Renal pelvis (tissue), 4 donors: ENCODE results near the gene ADARB2. TPM values are rescaled to one million over a fixed set of nuclear protein-coding genes. Genes with fewer than 3 reads are reported as not detected.

ENCODE experiments used
- DNase-seq: peaks from one replicate; pipeline ENCODE4 v3.0.0-alpha.2; 2013
- polyA plus RNA-seq, 3 donors: library from polyadenylated mRNA; unstranded; fragments of 120-200 nt; gene quantifications; one replicate each; pipeline ENCODE4 v1.2.1, GENCODE V29; 2013; ENCODE audit not compliant: insufficient read length in 3 of 3

The ADARB2 gene
- polyA plus RNA-seq, 3 donors, result 0.62 to 3.0 (median 1.1) TPM

DNA sequence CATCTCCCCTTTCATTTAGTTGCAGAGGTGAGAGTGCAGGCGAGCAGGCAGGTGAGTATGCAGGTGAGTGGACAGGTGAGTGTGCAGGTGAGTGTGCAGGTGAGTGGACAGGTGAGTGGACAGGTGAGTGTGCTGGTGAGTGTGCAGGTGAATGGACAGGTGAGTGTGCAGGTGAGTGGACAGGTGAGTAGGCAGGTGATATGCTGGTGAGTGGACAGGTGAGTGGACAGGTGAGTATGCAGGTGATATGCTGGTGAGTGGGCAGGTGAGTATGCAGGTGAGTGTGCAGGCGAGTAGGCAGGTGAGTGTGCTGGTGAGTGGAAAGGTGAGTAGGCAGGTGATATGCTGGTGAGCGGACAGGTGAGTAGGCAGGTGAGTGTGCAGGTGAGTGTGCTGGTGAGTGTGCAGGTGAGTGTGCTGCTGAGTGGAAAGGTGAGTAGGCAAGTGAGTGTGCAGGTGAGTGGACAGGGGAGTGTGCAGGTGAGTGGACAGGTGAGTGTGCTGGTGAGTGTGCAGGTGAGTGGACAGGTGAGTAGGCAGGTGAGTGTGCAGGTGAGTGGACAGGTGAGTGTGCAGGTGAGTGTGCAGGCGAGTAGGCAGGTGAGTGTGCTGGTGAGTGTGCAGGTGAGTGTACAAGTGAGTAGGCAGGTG is 165.6 kb downstream of the ADARB2 start:
- no peak for DNase-seq

DNA sequence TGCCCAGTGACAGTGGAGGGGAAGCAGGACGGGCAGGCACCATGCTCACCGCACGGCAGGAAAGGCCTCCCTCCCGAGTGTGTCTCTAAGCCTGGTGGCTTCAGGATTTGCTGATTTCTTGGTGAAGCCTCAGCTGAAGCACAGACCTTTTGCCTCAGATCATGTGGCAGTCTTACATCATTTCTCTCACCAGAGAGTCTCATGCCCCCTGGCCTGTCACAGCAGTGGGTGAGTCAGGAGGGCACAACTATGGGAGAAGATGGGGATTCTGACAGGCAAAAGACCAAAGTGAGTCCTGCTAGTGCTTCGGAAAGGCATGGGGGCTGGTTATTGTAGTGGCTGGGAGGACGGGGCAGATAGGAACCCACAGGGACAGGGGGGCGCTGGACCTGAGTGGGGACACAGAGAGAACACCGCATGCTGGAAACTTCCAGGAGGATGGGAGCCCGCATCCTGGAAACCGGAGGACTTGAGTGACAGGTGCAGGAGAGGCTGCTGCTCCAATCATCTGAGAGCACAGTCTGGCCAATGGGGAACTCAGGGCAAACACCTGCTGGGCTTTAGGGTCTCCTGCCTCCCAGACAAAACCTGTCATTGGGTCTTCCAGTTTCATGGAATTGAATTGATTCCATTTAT is 166.8 kb downstream of the ADARB2 start:
- DNase-seq, result no peak

DNA sequence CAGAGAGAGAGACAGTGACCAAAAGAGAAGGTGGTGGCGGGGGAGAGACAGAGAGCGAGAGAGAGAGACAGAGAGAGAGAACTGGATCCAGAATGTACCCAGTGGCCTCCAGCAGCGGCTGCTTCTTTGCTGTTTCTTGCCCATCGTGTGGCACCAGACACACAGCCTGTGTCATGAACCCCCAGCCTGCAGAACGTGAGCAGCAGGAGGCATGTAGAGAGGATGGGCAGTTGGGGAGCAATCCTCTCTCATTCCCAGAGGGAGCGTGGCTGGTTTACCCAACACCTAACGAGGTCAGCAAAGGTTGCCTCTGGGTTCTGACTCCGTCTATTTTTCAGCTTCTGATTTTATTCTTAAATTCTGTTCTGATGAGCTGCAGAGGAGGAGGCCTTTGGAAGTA is 168.1 kb downstream of the ADARB2 start:
- no peak for DNase-seq

DNA sequence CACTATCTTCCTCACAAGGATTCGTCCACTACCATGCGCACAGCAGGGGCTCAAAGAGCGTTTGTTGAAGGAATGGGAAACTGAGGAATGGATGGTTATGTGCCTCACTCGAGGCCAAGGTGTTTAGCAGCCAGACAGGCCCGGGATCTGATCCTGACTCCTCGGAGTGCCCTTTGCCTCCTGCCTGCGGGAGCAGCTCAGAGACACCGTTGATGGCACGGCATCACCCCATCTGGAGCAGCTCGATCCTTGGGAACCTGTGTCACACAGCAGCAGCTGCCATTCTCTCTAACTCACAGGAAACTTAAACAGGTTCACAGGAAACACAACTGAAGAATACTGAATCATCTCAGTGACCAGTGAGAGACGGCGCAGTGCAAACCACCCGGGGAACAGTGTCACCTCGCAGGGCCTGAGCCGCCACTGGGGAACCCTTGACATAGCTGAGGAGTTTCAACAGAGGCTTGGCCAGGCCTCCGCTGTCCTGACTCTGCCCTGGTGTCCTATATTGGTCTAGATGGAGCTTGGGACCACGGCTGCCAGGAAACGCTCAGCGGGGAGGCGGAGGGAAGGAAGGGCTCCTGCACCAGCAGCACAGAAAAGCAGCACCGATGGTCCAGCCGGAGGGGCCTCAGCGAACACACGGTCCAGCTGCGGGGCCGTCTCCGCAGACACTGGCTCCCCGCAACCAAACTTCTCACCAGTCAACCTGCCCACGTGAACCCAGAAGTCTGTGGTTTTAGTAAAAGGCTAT is 169.4 kb downstream of the ADARB2 start:
- no peak for DNase-seq

DNA sequence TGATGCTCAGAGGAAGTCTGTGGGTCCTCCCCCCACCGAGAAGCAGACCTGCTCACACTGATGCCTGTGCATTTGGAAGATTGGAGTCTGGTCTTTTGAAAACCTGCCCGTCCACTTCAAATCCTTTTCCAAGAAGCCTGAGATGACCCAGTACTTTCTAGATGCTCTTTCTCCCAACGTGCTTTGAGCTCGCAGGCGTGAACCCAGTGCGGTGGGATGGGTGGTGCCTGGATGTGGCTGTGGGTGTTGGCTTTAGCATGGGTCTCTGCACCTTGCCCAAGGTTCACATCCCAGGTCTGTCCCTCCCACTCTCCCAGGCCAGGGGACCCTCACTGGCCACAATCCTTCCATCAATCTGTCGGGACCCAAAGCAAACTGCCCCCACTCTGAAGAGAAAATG is 170.2 kb downstream of the ADARB2 start:
- DNase-seq, result no peak

DNA sequence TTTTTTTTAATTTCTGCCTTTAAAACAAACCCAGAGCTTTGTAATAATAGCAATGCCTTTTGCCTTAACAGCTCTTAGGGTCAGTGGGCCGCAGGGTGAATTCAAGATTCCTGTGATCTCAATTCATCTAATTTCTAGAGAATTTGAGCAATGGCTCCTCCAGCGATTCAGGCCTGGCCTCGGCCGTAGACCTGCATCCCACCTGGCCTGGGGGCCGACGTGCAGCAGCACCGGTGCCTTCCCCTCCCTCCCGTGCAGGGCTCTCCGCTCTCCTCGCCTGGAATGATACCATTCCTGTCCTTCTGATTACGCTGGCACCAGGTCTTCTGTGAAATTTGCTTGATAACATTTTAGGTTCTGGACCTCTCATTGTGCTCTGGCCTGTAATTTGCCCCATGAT is 172.5 kb downstream of the ADARB2 start:
- DNase-seq, result no peak

DNA sequence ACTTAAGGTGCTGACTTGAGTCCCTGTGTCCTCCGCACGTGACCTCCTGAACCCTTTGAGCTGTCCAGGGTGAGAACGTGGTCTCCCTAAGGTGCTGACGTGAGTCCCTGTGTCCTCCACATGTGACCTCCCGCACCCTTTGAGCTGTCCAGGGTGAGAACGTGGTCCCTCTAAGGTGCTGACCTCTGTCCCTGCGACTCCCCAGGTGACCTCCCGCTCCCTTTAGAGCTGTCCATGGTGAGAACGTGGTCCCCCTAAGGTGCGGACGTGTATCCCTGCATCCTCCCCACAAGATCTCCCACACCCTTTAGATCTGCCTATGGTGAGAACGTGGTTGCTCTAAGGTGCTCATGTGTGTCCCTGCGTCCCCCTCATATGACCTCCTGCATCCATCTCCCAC is 174.3 kb downstream of the ADARB2 start:
- no peak for DNase-seq

DNA sequence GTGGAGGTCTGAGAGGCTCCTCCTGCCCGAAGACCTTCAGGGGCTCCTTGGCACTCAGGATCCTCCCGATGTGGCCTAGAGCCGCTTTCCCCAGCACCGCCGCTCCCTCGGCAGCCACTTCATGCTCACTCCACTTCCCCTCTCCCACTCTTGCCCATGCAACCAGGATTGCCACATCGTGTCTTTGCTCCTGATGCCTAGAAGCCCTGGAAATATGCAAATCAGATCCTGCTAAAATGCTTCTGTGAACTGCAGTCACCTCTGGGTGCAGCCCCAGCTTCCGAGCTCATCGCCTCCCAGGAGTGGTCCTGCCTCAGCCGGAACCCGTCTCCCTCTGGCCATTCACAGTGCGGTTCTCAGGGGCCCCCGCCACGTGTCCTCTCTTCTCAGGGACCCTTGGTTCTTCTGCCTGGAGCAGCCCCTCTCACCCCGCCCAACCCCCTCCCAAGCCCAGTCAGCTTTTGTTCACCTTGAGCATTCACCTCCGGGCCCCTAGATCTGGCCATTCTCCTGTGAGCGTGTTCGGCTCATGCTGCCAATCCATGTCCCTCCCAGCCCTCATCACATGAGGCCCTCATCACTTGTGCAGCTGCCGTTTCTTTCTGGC is 175.5 kb downstream of the ADARB2 start:
- DNase-seq, result no peak

DNA sequence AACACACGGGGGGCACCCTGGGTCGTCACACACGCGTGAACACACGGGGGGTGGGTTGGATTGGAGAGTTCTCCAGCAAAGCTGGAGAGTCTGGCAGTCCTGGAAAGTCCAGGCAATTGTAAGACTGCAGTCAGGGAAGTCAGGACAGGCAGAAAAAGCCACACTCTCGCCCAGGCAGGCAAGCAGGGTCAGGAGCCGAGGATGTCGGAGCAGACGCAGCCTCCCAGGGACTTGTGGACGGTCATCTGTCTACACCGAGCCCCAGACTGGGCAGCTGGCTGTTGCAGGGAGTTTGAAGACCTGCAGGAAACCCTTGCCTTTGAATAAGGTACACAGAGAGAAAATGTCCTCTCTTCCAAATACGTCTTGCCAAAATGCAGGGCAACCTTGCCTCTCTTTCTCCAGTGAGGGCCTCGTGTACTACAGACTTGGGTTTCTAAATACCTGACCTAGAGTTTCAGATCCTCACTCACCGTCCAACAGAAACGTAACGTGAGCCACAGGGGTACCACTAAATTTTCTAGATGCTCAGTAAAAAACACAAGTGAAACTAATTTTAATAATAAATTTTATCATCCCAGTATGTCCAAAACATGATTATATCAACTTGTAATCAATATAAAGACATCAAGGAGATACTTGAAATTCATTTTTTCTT is 176.7 kb downstream of the ADARB2 start:
- no peak for DNase-seq

DNA sequence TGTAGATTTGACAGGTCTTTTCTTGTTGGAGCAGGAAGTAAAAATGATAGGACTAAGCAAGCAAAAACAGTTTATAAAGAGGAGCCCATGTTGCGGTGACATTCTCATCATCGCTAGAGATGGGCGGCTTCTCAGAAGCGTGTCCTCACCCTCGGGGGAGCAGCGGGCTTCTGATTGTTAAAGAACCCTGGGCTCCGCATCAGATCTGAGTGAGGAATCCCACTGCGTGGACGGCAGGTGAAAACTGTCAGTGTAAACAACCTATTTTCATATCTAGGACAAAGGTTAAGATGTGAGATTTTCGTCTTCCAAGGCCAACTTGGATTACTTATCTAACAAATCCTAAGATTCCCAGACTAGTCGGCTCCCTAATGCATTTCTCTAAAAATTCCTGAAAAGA is 177.6 kb downstream of the ADARB2 start:
- DNase-seq, result no peak

DNA sequence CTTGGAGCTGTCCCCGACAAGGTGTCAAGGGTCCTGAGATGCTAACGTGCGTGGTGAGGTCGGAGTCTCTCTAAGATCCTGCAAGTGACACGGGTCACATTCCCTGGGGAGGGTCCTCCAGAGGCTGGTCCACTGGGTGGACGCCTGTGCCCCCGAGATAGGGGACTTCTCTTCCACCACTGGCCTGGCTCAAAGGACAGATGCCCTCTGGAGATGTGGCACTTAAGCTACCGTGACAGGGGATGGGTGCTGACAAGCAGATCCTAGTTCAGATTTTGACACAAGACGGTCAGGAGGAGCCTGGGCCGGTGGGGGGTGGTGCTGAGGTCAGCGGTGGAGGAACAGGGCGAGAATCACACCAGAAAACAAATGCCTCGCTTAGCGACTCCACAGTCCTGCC is 178.0 kb downstream of the ADARB2 start:
- no peak for DNase-seq

DNA sequence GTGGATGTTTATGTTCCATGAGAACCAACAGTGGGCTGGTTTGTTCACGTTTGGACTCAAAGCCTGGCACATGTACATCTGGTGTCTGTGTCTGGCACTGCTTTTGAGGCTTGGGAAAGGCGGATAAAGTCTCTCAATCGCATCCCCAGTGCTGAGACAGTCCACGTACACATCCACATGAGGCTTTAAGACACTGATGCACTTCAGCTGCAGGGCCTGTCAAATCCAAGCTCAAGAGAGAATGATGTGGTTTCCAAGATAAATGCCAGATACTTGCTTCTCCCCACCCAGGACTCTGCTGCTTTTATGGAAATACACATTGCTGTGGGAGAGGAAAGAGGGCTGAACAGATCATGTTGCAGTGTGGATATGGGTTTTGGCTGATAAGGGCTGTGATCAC is 178.4 kb downstream of the ADARB2 start:
- no peak for DNase-seq

DNA sequence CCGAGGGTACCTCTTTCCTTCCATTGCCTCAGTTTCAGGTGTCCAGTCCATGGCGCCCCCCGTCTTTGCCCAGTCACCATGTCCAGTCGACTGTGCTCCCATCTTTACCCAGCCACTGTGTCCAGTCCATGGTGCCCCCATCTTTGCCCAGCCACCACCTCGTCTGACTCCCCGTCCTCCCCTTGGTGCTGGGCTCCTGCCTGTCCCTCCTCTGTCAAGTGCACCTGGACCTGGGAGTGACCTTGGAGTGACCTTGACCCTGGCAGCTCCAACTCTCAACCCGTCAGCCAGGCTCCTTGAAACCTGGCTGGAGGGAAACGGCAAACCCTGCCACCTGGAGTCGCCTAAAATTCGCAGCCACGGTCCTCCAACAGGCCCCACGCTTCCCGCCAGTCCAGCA is 180.2 kb downstream of the ADARB2 start:
- no peak for DNase-seq

DNA sequence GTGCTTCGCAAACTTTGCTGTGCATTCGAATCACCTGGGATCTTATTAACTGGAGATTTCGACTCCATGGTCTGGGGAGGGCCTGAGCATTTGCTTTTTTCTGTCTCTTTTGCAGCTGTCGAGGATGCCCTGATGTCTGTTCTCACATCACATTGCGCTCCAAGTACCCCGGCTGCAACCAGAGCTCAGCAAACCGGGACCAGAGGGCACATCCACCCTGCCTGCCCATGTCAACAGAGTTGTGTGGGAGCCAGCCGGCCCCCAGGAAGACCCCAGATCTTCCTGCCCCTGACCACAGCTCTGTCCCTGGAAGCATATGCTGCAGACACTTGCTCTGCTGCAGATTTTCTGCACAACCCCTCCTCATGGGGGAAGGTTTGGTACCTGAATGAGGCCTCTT is 180.8 kb downstream of the ADARB2 start:
- DNase-seq, result no peak

DNA sequence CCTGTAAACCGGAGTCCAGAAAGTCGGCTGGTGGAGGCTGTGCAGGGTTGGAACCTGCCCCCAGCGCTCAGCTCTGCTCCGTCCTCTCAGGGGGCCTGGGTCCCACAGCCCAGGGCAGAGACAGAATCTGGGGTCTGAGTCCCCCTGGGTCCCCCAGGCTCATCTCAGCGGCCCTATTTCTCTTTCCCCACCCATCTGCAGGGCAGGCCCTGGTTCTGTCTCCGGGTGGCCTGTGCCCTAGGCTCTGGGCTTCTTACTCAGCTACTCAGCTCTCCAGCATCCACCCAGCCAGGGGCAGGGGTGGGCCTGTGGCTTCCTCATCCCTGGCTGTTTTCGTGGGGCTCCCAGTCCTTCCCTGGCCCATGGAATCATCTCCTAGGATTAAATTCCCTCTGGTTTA is 183.4 kb downstream of the ADARB2 start:
- no peak for DNase-seq

DNA sequence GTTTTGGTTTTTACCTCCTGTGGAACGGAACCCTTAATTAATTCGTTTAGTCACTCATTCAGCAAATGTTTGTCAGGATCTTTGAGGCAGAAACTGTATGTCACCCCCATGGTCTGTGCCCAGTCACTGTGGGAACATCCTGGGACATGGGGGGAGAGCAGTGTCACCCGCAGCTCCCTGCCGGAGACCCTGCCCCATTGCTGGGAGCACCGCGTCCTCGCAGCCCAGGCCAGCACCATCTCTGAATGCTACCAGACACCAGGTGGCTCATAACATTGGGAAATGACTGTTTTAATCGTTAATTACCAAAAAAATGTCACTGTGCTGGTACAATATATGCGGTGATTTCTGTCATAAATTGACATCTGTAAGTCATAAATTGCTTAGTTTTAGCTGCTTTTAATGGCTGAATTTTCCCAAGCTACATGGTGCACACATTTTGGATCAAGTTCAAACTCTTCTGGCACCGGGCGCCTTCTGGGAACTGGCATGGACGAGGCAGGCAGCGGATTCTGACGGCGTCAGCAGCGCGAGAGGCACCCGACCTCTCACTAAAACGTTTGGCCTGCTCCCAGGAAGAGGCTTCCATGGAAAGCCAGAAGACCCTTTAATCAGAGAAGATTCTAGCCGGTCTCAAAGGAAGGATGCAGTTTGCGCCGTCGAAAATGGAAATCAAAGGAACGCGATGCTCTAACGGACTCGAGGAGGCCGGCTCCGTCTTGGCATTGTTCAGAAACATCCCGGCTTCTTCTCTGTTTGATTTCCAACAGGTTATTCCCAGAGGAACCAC is 184.2 kb downstream of the ADARB2 start:
- no peak for DNase-seq

DNA sequence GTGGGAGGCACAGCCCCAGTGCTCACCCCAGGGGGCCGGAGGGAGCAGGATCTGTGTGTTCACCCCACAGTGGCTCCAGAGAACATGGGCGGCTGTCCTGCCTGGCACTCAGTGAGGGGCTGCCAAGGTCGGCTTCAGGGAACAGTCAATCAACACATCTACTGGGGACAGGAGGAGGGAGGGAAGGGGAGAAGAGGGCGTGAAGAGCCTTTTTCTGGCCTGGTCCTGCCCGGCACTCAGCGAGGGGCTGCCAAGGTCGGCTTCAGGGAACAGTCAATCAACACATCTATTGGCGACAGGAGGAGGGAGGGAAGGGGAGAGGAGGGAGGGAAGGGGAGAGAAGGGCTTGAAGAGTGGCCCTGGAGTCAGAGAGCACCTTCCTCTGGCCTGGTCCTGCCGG is 184.9 kb downstream of the ADARB2 start:
- no peak for DNase-seq

DNA sequence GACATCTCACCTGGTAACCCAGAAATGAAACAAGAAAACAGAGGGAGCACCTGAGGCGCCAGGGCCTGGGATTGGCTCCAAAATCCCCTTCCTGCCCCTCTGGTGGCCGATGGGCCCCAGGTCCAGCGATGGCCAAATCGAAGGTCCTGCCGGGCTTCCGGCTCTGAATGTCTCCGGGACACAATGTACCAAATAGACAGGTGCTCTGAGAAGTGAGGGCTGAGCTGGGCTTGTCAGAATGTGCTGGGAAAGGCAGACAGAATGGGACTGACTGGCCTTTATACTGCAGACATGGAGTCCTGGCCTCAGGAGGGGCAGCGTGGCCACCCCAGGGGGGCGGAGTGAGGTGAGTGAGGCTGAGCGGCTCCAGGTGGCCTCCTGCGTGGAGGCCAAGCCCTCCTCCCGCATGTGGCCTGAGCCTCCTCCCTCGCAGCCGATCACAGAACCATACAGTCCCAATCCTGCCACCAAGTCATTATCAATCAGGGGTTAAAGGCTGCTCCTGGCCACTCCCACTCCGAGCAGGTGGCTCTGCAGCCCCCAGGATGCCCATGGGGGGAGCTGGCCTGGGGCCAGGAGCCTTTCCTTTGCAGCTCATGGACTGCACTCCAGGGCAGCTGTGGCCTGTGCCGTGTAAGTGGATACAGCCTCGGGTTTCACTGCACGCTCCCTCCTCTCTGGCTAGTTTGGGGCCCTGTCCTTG is 185.5 kb downstream of the ADARB2 start:
- no peak for DNase-seq

DNA sequence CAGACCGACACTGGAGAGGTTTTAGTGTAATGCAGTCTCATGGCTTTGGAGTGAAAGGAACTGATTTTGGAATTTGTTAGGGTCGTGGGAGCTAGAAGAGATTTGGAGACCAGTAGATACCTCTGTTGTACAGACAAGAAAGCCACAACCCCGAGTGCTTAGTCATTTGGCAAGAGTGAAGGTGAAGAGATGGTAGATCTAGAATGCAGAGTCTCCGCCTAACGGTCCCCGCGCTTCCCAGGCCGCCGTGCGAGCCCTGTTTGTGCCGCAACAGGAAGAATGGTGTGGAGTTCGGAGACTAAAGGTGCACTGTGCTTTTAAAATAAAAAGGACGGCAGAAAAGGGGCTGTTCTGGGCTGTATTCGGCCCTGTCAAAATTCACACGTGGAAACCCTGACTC is 186.7 kb downstream of the ADARB2 start:
- DNase-seq, result no peak

DNA sequence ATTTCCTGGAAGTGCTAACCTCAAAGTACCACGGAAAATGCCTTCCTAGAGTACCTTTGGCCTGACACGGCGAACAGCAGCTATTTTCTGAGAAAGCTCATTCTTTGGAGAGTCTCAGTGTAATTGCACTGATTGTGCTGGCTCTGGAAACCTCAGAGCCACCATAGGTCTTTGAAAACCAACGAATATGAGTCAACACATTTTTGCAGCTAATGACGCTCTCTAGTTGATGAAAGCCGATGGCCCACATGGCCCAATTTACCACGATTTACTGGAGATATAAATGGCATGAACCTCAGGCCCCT is 187.1 kb downstream of the ADARB2 start:
- DNase-seq, result no peak
